Activated CD4-positive, CD25-positive, alpha-beta regulatory T cell treated with anti-CD3 and anti-CD28 coated beads, Interleukin-2, amount 50 U/mL, for 24 hours (primary cell): ENCODE results near the gene OR6S1.
"Not testable (repeated sequence)": the region's sequence is repeated elsewhere in the genome, so short reads cannot be mapped to it uniquely, and the experiment has no call there.

Experiments used
- ATAC-seq, 2 donors: fragments of 150-1000 bp; cut with Tn5 transposase; one replicate each; pipeline ENCODE4 v1.10.0; 2021; ENCODE audit warnings: mild to moderate bottlenecking in 1 of 2, moderate library complexity in 1 of 2

The OR6S1 gene

DNA sequence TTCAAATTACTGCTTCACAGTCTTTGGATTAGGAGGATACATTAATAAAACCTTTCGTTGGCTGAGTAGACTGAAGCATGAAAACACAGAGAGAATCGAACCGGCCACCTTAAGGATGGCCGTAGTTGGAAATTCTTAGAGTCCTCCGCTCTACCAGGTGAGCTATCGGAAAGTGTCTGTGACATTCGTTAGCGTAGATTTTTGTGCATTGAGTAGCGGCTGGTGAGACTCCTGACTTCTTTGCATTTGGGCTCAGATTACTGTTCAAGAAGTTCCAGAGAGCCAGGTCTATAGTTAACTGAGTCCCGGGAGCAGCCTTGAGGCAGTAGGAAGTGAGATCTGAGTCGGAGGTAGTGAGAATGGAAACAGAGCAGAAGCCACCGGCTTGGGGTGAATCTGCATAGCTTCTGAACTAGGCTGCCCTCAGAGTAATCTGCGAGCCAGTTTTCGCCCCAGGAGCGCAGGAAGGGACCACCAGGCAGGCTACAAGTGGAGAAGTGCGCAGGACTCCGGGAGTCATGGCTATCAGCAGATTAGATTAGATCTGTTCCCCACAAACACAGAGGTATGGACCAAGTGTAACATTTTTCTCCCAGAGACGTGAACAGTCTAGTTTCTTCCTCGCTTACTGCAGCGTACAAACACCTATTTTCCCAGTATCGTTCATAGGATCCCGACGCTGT is 11.0 kb downstream of the OR6S1 start:
- ATAC-seq, result peak; percentile 12 to 16

GRCh38 chr14:20628063-20628854 is 13.2 kb downstream of the OR6S1 start:
- no peak for ATAC-seq

DNA sequence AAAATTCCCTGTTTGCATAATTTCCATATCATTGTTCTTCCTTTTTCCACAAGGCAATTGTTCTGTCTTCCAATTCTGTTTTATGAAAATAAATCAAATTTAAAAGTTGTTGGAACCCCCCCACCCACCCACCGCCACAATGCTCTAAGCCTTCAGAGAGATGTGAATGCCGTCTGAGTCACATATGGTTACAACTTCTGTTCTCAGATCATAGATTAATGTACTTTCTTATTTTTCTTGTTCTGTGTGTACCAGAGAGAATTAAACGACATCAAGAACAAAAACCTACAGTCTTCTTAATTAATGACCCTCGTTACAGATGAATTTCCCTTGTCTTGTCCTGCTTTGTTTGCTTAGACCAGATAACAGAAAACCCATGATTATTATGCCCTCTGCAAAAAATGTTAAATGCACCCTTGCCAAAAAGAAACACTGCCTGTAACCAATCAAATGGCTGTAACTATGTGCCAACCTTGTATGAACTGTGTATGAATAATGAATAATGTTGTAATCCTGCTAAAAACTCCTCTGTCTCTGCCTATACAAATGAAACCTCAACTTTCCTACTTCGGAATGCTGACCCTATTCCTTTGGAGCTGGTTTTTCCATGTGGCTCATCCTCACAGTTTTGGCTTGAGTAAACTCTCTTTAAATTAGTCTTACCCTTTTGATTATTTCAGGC is 14.0 kb downstream of the OR6S1 start:
- ATAC-seq, result peak; percentile 41 to 43

DNA sequence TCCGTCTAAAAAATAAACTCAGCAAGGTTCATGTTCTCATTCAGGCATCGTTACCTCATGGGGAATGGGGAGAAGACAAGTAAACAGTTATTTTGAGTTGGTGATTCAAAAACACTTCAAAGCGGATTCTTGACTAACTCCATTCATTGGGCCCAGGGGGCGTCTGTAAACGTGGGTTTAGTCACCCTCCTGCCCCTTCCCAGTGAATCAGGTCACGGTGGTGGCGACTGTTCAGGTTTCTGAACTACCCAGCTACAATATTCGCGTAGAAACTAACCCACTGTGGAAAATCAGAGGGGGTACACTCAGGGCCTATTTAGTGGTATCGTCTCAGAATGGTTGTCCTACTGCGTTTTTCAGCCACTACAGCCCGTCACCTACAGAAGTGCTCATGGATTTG is 15.2 kb downstream of the OR6S1 start:
- ATAC-seq, result no peak

DNA sequence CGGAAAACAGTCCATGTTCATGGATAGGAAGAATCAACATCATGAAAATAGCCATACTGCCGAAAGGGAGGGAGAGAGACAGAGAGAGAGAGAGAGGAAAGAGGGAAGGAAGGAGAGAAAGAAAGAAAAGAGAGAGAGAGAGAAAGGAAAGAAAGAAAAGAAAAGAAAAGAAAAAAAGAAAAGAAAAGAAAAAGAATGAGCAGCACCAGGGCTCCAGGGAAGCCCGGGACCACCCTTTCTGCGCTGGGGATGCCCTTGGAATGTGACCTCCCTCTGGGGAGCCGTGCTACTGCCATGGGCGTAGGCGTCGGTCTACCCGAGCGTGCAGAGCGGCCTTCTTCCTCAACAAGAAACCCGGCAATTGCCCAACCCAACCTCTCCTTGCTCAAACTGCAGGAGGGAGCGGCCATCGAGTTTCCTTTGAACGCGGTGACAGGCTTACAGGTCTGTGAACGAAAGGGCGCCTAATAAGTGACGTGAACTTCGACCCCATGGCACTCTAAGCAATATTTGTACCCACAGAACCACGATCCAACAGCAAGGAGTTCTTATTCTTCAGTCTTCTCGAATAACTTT is 16.9 kb downstream of the OR6S1 start:
- ATAC-seq, result peak; percentile 43 to 44

DNA sequence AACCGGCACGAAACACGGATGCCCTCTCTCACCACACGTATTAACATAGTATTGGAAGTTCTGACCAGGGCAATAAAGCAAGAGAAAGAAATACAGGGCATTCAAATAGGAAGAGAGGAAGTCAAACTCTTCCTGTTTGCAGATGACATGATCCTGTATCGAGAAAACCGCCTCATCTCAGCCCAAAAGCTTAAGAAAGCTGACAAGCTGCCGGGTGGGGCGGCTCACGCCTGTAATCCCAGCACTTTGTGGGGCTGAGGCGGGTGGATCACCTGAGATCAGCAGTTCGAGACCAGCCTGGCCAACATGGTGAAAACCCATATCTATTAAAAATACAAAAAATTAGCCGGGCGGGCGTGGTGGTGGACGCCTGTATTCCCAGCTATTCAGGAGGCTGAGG is 17.7 kb downstream of the OR6S1 start:
- ATAC-seq, result no peak

DNA sequence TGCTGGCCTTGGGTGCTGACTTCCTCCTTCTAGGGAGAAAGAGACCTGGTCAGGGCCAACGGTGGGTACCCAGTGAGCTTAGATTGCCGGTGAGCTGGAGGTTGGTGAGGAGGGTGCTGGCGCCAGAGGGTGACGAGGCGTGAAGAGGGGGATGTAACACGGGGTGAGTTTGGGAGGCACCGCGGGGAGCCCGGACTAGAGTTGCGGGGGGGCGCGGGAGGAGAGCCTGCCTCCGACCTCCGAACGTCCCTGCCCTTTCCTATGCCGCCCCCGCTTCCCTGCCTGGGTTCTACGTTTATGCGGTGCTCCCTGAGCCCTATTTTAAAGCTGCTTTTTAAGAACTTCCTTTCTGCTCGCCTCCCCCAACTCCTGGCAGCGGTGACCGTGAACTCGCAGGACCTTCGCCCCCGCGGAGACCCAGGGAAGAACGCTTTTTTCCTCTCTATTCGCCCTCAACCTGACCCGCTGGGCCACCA is 18.6 kb downstream of the OR6S1 start:
- no peak for ATAC-seq

DNA sequence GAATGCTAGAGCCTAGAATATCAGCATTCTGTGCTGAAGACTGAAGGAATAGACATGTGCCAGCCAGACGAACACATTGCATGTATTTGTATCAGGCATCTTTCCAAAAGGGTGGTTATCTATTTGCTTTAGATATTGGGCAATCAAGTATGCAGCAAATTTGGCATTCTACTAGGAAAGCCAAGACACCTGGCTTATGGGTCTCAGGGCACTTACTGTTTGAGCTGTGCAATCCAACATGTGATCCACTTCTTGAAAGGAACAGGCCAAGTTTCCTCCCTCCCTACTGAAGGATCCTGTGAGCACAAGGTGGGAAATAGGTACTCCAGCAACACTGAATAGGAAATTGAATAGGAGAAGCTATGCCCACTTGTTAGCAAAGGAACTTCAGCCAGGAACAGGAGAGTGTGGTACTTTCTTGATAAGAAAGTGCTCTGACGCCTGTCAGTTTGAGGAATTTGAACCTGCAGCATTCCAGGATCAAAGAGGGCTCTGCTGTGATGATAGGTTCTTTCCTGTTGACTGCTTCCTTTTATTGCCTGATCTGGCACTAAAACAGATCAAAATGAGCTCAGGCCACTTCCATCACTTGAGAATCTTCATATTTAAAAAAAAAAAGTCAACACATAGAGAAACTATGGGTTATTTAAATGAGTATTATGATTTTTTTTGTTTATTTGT is 20.6 kb downstream of the OR6S1 start:
- ATAC-seq, result no peak

DNA sequence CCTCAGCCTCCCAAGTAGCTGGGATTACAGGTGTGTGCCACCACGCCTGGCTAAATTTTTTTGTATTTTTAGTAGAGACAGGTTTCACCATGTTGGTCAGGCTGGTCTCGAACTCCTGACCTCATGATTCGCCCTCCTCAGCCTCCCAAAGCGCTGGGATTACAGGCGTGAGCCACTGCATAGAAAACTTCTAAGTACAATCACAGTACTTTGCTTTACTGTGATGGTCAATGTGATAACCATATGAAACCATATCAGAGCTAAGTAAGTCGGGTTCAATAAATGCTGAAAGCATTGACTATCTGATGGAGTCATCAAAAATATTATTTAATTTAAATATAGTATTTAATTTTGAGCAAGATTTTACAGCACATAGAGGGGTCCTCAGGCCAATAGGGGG is 21.8 kb downstream of the OR6S1 start:
- not testable (repeated sequence) for ATAC-seq

DNA sequence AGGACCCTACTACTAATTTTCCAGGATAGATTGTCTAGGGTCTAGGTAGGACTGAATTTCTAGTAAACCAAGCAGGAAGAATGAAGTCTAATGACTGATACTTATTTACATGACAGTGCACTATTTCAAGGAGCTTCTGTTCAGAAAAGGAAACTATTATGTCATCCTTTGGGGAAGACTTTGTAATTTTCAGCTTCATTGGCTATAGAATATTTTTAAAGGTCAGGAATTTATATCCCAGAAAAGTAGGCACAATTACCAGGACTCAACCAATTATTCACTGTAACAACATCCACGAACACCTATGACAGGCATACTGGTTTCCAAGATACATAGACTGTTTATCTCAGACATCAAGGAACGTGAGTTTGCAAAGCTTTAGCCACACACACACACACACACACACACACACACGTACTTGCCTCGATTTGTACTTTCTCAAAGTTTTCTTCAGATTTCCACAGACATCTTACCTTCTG is 23.2 kb downstream of the OR6S1 start:
- ATAC-seq, result no peak

DNA sequence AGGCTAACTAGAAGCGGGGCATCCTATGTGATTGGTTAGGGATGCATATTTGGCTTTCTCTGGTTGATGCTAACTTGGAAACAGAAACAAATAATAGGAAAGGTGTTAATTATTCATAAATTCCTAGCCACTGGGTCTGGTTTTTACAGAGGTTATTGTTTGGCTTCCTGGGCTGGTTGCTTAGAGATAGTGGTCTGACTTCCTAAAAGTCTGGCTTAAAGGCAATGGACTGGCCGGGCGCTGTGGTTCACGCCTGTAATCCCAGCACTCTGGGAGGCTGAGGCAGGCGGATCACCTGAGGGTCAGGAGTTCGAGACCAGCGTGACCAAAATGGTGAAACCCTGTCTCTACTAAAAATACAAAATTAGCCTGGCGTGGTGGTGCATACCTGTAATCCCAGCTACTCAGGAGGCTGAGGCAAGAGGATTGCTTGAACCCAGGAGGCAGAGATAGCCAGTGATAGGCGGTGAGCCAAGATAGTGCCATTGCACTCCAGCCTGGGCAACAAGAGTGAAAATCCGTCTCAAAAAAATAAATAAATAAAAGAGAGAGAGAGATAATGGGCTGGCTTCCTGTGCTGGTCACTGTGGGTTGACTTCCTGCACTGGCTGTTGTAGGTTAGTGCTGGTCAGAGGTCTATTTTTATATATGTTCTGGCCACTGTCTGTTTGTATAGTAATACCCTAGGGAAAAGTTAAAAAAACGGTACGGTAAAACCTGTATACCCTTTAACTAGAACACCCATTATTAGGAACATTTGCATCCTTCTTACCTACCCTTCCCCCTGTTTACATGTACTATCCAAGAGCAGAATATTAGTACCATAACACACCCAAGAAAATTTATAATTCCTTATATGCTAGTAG is 24.1 kb downstream of the OR6S1 start:
- no peak for ATAC-seq

DNA sequence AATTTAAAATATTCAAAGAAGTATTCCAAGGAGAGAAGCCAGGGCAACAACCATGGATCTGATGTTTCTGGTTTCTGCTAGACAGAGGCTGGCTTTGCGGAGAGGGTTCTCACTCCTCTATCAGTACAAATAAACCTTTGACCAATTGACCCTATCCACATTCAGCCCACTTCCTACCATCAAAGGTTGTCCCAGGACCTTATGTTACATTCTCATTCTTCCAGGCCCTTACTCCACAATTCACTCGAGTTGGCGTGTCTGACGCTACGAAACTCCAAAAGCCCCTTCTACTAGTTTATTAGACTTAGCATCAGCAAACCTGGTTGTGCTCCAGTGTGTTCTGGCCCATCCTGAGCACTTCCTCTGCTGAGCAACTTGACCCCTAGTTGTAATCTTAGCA is 25.5 kb downstream of the OR6S1 start:
- ATAC-seq, result no peak

DNA sequence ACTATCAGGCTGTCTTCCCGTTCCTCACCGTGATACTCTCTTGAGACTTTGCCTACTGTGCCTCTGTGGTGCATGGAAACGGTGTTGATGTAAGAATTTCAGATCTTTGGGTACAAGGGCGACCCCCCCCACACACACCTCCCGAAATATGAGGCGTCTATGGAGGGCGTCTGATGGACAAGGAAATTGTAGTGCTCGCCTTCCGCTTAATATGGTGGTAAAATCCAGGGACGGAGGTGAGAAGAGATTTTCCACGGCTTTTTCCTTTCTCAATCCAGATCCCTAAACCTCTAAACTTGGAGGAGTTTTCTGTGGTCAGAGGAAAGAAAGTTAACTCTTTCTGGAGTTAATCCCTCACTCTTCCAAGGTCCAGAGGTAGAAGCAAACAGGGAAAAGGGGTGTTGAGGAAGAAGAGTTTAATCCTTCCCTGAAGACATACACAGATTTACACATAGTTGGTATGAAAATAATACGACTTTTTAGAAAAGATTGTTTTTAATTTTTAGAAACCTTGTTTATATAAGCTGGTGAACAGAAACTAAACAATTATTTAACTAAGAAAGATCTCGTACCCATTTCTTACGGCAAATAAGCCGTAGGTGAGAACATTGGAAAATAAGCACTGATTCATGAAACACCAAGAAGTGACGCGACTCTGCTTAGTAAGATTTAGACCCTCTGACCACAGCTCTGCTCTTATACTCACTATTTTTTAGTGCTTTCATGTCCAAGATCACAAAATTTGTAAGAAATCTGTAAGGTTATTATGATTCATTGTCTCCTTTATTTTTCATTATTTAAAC is 27.3 kb downstream of the OR6S1 start:
- no peak for ATAC-seq

GRCh38 chr14:20613094-20614037 is 28.1 kb downstream of the OR6S1 start:
- ATAC-seq, result peak; percentile 86 to 88

GRCh38 chr14:20612403-20612802 is 29.1 kb downstream of the OR6S1 start:
- no peak for ATAC-seq

DNA sequence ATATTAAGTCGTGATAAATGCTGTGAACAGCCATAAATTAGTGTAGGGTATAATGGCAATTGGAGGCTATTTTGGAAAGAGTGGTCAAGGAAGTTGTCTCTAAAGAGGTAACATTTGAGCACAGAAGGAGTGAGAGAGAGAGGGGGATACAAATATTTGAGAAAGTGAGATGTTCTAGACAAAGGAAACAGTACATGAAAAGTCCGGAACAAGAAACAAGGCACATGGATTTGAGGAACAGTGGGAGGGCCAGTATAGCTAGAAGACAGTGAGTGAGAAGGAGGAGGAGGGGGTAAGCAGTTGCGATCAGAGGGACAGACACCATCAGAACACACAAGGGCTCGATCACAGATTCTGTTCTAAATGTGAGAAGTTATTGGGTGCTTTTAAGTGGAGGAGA is 30.2 kb downstream of the OR6S1 start:
- no peak for ATAC-seq

DNA sequence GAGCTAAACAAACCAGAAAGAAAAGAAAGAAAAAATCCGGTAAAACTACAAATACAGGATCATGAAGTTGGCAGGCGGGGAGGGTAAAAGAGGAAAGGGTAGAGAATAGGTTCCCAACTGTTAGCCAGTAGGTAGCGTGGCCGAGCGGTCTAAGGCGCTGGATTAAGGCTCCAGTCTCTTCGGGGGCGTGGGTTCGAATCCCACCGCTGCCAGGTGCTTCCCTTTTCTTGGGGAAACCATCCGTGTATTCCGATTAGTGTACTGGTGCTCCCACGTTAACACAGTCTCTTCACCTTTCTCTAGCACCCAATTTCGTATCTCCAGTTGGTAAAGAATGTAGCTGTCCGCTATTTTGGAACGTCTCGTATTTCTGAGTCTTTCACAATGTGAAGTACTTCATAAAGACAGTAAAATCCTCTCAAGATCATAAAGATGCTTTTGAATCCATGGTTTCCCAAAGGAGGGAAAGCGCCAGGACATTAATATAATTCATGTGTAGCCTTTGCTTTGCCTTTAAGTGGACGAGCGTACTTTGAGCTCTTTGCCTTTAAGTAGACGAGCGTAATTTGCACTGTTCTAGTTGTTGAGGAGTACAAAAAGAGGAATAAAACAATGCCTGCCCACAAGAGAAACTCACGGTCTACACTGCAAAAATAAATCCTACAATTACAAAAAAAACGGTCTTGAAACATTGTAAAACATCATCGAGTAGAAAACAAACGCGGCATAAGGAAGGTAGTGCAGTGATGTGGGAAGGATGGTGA is 31.3 kb downstream of the OR6S1 start:
- peak; percentile 7 to 12 for ATAC-seq

DNA sequence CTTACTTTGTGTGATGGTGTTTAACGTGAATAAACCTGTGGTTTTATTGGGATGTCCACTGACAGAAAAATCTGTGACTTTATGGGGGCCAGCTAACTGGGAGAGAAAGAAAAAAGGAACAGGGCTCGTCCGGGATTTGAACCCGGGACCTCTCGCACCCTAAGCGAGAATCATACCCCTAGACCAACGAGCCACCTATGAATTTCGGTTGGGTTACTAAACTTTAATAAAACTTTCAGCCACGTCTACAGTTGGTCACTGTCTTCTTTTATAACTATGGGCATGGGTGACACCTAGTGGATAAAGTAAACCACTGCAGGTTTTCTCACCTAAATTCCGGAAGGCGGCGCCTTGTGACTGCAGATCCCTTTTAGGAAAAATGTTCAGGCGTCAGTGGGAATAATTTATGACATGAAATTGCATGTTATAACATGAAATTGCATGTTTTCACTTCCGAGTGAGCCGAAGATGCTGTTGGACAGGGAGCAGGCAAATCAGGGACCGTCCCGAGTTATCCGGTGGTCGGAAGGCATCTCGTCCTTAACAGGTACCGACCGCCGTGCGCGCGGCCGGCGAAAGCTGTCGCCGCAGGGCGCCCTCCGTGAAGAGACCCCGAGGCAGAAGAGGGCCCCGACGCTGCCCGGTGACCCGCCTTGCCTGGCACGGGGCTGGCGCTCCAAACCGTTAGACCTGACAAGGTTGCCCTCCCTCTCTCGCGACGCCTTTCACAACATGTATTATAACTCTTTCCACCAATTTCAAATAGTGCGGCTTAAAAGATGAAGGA is 32.1 kb downstream of the OR6S1 start:
- peak; percentile 4 to 8 for ATAC-seq
